ENCODE data around the gene HECTD4. TPM values are rescaled to one million over a fixed set of nuclear protein-coding genes. Genes with fewer than 3 reads are reported as not detected.

HECTD4 gene
- total RNA-seq, 1 experiment from 2014 or later: 51.3 TPM

DNA sequence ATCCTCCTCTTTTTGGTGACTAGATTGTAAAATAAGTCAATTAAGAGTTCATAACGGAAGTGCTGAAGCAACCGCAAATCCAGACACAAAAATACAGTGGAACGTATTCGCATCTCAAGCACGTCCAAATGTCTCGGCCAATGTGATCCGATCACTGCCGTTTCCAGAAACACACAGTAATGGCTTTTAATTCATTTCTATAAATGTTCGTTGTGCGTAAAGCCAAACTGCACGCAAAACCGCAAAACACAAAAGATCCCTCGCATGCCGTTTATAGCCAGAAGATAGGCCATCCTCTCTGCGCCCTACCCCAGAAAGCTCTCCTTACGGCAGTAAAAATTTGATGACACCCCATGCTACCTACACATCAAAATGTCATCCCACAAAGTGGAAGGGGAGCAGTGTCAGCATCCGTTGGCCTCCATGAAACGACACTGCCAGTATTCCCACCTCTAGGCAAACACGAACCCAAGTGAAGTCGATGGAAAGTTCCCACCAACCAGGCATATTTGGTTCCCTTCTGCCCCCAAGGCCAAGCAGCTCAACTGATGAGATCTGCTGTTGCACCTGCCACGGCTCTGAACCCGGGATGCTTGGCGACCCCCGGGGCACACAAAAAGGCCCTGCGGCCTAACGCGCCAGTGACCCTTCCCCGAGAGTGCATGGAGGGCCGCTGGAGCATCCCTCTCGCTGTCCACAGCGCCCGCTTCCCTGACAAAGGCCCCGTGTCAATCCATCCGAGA lies 1.4 kb downstream of the HECTD4 start:
- Histone ChIP-seq H3K27me3 (ENCODE audit: control insufficient read depth, insufficient read depth, low read length) (no peaks in the 10 kb centered on the region), H3K27ac (ENCODE audit: low read length) (peak overlapping the region; percentile 81), H3K4me1 (ENCODE audit: control insufficient read depth, insufficient read depth, low read length) (peaks cover 7% of the 10 kb centered on the region), H3K4me3 (ENCODE audit: low read depth in 2 of 2, low read length in 2 of 2) (peak overlapping the region; percentile 78 to 83), H3K36me3 (ENCODE audit: control insufficient read depth, insufficient read depth, low read length) (no peaks in the 10 kb centered on the region; the same call in 1 of the 2 replicates), H3K9me3 (ENCODE audit: control insufficient read depth, insufficient read depth, low read depth, low read length) (no peaks in the 10 kb centered on the region)
- CTCF ChIA-PET: no interaction called here
- intact Hi-C loops (cut with micrococcal nuclease; ENCODE audit: unreplicated experiment): no loop called here
- ATAC-seq (no peak), DNase-seq (ENCODE audit: low read depth, low spot score) (no peak)
- BruUV-seq (replicated peaks): no TSS peak
- in situ Hi-C loops (cut with HindIII; ENCODE audit: low pct_unique_long_range_greater_than_20kb, low sequenced_read_pairs): no loop called here
- POLR2A ChIA-PET: no interaction called here
- TF ChIP-seq POLR2AphosphoS5 (IDR thresholded peaks at IDR 0.05; ENCODE audit: low read depth, low read length): no peak
- no peak for TF ChIP-seq REST (IDR thresholded peaks at IDR 0.05; ENCODE audit: insufficient read depth in 1 of 2, low read depth in 2 of 2, low read length in 1 of 2)
- no peak for TF ChIP-seq SIN3A (IDR thresholded peaks at IDR 0.05; ENCODE audit: borderline replicate concordance, insufficient read depth, low read depth, low read length)
- TF ChIP-seq CTCF (IDR thresholded peaks at IDR 0.05): no peak
- TF ChIP-seq TCF7L2 (IDR thresholded peaks at IDR 0.05; ENCODE audit: low read depth, low read length): no peak

GRCh38 chr12:112375105-112375504 lies 7.1 kb downstream of the HECTD4 start:
- ChIA-PET POLR2A (no interaction called here), CTCF (no interaction called here)
- Histone ChIP-seq H3K4me1 (ENCODE audit: control insufficient read depth, insufficient read depth, low read length) (peaks cover 15% of the 10 kb centered on the region), H3K36me3 (ENCODE audit: control insufficient read depth, insufficient read depth, low read length) (no peaks in the 10 kb centered on the region), H3K9me3 (ENCODE audit: control insufficient read depth, insufficient read depth, low read depth, low read length) (no peaks in the 10 kb centered on the region), H3K4me3 (ENCODE audit: low read depth in 2 of 2, low read length in 2 of 2) (no peak overlapping the region), H3K27me3 (ENCODE audit: control insufficient read depth, insufficient read depth, low read length) (no peaks in the 10 kb centered on the region), H3K27ac (ENCODE audit: low read length) (no peak overlapping the region)
- intact Hi-C loops (cut with micrococcal nuclease; ENCODE audit: unreplicated experiment): no loop called here
- in situ Hi-C loops (cut with HindIII; ENCODE audit: low pct_unique_long_range_greater_than_20kb, low sequenced_read_pairs): no loop called here
- no TSS peak for BruUV-seq (replicated peaks)
- ATAC-seq: no peak
- DNase-seq (ENCODE audit: low read depth, low spot score): no peak
- TF ChIP-seq REST (IDR thresholded peaks at IDR 0.05; ENCODE audit: insufficient read depth in 1 of 2, low read depth in 2 of 2, low read length in 1 of 2): no peak
- no peak for TF ChIP-seq POLR2AphosphoS5 (IDR thresholded peaks at IDR 0.05; ENCODE audit: low read depth, low read length)
- no peak for TF ChIP-seq TCF7L2 (IDR thresholded peaks at IDR 0.05; ENCODE audit: low read depth, low read length)
- no peak for TF ChIP-seq CTCF (IDR thresholded peaks at IDR 0.05)
- TF ChIP-seq SIN3A (IDR thresholded peaks at IDR 0.05; ENCODE audit: borderline replicate concordance, insufficient read depth, low read depth, low read length): no peak

Data from Panc1 (cell line).